Eye (tissue), 1 donor: ENCODE data around the gene NEK2.
"Not testable (repeated sequence)": the region's sequence is repeated elsewhere in the genome, so short reads cannot be mapped to it uniquely, and the experiment has no call there.

Source experiments
- DNase-seq: peaks from one replicate; pipeline ENCODE4 v3.0.0-alpha.2; 2015

NEK2 gene

DNA sequence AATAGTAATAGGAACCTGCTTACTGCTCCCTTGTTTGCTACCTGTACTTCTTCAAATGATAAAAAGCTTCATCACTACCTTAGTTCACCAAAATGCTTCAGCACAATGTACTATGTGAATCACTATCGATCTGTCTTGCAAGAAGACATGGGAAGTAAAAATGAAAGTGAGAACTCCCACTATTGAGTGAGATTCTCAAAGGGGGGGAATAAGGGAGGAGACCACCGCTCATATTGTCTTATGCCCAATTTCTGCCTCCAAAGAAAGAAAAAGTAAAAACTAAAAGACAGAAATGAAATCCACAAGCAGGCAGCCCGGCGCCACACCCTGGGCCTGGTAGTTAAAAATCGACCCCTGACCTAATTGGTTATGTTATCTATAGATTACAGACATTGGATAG lies 18.5 kb upstream of the NEK2 start:
- not testable (repeated sequence) for DNase-seq

DNA sequence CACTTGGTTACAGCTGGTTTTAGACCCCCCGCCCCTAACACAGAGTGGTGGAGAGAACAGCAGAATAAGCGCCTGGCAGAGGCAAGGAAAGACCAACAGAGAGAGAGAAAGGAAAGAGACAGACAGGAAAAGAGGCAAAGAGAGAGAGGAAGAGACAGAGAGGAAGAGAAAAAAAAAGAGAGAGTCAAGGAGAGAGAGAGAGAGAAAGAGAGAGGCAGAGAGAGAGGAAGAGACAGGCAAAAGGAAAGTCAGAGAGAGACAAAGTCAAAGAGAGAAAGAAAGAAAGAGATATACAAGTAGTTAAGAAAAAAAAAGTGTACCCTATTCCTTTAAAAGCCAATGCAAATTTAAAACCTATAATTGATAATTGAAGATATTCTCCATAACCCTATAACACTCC lies 13.0 kb upstream of the NEK2 start:
- no peak for DNase-seq

DNA sequence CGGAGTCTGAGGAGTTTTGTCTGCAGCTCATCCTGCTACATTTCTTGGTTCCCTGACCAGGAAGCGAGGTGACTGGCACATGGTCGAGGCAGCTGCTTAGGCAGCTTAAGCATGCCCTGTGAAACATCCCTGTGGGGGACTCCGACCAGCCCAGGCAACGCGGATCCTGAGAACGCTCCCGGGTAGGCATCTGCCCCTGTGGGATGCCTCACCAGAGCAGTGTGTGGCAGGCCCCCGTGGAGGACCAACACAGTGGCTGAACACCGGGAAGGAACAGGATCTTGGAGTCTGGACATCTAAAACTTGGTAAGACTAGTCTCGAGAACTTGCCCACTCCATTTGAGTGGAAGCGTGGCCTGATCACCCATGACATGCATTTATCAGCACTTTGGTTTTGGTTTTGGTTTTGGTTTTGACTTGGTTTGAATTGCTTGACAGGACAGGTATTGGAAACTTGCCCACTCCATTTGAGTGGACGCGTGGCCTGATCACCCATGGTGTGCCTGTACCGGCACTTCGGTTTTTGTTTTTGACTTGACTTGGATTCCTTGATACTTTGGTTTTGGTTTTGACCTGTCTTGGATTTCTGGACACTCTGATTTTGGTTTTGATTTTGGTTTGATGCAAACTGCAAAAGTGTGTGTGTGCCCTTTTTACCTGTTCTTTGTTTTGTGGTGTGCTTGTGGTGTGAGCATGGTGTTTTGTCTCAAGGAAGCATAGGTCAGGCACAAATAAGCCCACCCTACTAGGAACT lies 12.2 kb upstream of the NEK2 start:
- no peak for DNase-seq

DNA sequence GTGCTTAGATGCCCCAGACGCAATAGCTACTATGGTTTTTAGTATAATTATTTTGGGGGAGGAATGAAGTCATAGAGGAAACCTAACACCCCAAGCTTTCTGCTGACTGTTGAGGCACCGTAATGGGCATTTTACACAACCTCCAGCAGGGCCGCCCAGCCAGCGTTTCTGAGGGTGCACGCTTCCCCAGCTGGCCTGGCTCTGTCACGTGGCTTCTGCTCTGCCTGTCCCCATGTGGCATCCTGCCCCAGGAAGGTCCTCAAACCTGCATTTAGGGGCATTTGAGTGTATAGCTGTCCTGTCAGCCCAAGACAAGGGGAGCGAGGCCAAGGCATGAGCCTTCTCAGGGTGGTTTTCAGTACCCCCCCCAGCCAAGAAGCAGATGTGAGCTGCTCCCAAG lies 10.4 kb upstream of the NEK2 start:
- DNase-seq = no peak

DNA sequence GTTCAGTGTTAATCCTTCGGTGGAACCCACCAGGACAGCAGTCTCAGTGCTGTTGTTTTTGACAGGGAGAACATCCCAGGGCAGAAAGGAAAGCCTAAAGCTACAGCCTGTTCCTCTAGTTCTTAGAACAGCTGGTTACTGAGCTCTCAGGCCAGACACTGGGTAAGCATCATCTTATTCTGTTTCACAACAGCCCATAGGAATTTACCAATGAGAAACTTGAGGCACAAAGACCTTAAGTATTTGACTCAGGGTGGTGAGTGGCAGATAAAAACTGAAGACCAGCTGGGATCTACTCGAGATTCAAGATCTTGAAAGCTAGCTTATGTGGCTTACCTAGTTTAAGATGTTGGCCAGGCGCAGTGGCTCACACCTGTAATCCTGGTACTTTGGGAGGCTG lies 9.4 kb upstream of the NEK2 start:
- no peak for DNase-seq

DNA sequence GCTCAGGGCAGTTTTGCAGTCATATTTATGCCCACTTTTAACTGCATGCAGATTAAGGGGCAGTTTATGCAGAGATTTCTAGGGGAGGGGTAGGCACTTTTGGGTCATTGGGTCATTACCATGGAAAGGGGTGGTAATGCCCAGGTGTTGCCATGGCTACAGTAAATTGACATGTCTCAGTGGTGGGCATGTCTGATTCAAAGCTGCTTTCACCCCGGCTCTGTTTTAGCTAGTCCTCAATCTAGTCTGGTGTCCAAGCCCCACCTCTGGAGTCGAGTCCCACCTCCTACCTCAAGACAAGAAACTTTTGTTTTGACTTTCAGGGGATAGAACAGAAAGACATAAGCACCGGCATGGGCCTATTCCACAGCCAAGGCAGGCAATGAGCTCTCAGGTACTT lies 8.9 kb upstream of the NEK2 start:
- DNase-seq = no peak

DNA sequence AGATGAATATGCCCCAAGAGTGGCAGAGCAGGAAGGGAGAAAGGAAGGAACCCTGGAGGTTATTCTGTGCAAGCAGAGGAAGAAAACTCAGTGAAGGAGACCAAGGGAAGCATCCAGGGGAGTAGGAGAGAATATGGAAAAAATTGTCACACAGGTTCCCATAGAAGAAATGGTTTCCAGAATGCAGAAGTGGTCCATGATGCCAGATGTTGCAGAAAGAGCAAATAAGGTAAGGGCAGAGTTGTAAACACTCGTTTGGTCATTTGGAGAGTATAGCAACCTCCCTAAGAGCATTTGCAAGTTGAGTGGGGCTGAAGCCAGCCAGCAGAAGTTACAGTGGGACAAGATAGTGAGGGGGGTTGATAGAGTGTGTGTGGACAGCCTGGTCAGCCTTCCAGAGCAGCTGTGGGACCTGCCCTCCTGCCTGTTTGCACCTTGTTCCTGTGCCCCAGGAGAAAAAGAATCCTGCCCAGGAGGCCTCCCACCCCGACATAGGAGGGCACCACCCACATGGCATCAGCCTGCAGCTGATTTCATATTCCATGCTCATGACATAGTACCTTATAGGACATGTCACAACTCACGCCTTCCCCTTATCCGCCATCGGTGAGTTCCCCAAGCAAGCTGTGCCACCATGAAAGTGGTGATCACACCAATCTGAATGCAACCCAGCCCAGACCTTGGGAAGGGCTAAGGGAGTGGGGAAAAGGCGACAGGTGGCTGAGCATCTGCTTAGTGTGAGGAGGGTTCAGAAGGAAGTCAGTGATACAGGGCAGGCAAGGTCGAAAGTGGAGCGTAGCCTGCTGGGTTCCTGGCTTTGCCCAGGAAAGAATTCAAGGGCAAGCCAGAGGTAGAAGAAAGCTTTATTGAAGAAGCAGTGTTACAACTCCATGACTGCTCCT lies 8.2 kb upstream of the NEK2 start:
- DNase-seq = no peak

DNA sequence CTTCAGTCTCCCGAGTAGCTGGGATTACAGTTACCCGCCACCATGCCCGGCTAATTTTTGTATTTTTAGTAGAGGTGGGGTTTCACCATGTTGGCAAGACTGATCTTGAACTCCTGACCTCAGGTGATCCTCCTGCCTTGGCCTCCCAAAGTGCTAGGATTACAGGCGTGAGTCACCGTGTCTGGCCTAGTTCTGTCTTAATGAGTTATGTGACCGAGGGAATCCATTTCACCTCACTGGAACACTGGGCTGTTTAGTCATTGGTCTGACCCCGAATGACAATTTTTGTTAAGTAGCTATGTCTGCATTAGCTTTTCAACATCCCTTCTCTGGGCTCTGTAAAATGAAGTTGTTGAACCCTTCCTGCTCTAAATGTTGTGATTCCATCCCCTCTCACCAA lies 6.8 kb upstream of the NEK2 start:
- not testable (repeated sequence) for DNase-seq

DNA sequence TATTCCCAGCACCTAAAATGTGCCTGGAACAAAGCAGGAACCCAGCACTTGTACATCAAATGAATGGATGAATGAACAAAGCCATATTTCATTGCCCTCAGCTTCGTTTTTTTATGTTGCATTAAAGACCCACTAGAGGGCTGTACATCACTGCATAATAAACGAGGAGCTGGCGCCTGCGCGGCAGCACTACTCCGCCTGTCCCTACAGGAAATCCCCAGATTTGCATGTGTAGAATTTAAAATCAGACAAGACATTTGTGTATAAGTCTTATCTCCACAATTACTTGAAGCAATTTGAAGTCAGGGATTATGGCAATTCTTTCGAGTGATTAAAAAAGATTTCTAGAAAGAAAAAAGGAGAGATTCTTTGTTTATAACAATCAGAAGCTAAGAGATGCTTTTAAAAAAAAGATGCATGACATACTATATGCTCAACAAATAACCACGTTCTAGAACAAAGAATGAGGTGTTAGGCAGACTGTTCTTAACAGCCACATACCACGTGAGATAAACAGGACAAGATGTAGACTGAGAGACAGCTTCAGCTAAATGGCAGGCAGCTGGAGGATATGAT lies 5.4 kb upstream of the NEK2 start:
- peak; percentile 92 for DNase-seq

DNA sequence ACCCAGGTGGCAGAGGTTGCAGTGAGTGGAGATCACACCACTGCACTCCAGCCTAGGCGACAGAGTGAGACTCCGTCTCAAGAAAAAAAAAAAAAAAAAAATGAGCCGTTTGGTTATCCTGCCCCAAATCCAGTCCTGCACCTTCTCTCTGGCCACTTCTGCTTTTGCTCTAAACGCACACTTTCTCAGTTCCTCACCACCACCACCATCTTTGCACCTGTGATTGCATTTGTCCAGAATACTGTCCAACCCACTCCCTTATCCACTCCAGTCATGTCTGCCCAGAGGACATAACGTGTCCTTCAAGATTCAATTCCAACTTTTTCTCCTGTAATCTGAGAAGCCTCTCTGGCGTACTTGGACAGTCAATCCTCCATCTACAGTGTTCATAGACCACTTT lies 2.2 kb upstream of the NEK2 start:
- DNase-seq = no peak

DNA sequence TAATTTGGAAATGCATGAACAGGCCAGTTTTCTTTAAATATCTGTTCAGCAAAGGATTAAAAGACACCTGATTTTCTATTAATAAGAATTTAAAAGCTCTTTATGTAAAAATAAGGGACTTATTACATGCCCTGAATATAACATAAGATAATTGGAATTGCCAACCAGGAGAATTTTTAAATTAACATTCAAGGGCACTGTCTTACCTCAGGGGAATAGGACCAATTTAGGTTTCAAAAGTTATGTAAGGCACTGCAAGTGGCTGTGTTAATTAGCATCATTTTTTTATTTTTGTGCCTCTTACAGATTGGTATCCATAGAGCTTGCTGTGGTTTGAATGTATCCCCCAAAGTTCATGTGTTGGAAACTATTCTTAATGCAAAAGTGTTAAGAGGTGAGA lies 1.3 kb upstream of the NEK2 start:
- DNase-seq = no peak

DNA sequence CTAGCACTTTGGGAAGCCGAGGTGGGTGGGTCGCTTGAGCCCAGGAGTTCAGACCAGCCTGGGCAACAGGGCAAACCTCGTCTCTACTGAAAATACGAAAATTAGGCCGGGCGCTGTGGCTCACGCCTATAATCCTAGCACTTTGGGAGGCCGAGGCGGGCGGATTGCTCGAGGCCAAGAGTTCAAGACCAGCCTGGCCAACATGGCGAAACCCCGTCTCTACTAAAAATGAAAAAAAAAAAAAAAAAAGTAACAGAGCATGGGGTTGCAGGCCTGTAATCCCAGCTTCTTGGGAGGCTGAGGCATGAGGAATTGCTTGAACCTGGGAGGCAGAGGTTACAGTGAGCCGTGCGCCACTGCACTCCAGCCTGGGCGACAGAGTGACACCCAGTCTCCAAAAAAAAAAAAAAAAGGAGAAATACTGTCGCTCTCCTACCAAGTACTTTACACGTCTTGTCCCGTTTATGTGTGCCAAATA lies 724 bp upstream of the NEK2 start:
- no peak for DNase-seq

DNA sequence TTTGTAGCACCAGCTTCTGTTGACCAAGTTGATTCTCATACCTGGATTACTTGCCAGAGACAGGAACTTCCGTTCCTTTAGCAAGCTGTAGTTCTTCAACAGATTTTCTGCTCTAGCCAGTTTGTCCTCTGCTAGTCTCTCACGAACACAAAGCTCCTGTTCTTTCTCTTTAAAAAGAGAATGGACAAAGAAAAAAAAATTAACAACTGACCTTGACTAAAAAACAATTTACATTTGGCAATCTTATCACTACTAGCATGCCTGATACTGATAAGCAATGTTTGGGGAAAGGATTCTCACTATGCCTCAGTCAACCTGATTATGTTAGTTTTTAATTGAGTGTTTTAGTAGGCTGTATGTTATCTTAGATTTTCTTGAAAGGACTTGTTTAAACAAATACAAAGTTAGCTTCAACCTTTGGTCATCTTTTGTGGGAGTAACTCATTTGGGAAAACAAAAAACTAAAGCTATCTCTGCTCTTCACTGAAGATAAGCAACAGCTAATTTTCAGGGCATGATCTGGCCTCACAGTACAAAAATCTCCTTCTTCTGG lies 8.3 kb downstream of the NEK2 start:
- no peak for DNase-seq

DNA sequence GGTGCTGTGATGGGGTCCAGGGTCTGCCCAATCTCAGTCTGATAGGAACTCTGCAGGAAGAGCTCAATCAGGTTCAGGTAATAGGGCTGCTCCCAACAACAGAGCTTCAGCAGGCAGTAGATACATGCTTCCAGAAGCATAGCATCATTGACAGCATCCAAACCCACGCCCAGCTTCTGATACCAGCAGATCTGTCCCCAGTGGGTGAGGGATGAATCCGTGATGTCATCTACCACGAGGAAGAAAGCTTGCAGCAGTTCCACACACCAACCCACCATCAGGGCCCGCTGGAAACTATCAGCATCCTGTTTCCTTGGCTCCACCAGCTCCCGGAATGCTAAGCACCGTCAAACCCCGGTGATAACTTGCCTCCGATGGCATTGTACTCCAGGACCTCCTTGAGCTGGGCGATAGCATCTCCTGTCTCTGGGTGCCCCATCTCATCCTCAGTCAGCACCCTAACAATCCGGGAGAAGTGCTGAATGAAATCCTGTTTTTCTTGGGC lies 14.7 kb downstream of the NEK2 start:
- no peak for DNase-seq

DNA sequence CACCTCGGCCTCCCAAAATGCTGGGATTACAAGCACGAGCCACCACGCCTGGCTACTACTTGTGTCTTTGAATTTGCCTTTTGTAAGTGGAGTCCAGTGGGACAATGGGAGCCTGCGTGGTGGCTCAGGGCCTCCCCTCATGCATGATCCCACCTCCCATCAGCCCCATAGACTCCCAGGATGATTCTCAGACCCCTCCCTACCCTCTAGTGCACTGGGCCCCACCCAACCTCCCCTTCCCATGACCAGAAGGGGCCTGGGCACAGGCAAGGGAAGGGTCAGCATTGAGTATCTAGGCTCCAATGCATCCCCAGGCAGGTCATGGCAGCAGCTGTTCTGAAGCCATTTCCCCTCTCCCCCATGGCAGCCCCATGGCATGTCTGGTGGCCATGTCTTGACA lies 18.7 kb downstream of the NEK2 start:
- no peak for DNase-seq

DNA sequence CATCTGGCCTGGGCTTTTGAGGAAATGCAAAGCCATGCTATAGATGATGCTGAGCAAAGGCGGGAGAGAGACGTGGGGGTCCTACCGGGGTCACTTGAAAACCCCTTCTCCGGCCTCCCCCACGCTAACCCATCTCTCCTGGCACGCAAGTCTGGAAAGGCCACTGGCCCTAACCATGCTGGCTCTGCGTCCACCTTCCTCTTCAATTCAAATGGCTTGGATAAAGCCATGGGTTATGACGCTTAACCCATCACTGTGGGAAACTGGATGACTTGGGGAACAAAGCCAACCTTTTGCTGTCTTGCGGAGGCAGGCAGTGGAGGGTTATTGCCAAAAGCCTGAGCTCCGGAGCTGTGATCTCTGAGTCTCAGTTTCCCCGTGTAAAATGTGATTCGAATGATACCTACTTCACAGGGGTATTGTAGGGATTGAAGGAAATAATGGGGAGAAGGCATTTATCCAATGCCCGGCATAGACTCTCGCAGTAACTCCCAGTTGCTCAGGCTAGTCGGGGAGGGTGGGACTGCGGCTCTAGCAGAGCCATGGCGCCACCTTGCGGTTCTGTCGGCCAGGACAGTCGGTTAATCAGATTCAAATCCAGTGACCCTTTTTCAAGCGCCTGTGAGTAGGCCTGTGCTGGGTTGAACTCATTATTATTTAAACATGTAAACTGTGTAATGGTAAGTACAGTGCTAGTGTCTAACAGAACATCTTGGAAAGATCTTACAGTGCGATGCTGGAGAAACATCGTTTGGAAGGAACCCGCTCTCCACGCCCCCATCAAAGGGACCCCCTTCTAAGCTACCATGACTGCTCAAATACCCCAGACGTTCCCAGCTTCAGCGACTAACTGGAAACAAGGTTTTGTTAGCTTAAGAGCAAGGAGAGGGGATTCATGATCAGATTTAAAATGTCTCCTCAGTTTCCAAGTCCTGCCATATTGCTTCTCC lies 20.3 kb downstream of the NEK2 start:
- DNase-seq = peak; percentile 95

DNA sequence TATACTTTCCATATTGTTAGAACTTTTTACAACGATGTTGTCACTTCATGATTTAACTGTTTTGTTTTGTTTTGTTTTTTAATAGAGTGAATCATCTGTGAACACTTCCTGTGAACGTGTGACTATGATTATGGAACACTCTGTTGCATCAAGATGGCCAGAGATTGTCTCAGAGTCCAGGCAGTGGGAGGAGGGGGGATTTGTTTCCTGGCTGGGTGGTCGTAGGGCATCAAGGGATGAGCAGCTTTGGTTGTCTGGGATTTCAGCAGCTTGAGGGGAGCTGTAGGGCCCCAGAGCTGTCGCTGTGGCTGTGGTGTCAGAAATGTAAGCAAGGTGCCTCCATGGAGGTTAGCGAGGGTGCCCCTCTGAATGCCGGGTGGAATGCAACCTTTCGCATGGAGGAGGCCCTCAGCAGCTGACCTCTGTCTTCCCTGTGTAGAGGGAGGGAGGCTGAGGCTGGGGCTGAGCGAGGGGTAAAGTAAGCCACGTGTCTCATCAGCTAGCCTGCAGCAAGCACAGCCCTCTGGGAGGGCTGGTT lies 21.4 kb downstream of the NEK2 start:
- peak; percentile 39 for DNase-seq

DNA sequence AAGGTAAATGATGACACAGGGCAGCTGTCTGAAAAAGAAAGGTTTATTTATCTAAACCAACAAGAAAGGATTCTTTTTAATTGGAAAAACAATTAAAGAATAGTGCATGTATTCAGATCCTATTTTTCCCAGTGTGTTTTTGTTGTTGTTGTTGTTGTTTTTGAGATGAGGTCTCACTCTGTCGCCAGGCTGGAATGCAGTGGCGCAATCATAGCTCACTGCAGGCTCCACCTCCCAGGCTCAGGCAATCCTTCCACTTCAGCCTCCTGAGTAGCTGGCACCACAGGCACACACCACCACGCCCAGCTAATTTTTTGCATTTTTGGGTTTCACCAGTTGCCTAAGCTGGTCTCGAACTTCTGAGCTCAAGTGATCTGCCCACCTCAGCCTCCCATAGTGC lies 22.1 kb downstream of the NEK2 start:
- no peak for DNase-seq

DNA sequence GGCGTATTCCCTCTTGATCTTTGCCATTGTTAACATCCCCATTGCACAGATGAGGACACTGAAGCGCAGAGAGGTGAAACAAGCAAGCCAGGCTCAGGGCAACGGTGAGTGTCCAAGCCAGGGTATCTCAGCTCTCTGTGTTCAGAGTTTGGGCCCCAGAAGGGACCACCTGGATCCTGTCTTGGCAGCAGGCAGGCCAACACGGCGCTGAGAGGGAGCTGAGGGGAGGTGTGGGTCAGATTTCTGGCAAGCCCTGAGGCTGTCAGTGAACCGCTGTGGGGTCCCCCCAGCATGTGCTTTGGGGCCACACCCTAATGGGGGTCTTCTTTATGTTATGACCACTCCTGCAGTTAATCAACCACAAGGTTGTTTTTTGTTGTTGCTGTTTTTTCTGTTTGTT lies 23.1 kb downstream of the NEK2 start:
- DNase-seq = no peak

DNA sequence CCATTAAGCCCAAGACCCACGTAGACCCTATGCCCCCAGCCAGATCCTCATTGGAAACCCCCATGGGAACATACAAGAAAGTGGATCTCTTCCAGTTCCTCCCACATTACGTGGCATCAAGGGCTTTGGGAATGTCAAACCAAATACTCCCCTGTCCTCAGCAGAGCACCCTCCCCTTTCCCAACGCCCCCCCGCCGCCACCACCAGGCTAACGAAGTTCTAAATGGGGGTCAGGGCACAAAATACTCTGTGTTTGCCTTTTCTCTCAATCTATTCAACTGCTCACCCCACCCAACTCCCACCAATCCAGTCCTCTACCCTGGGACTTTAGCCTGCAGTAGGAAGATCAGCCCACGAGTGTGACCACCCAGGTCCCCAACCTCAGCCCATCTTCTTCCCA lies 24.5 kb downstream of the NEK2 start:
- no peak for DNase-seq

DNA sequence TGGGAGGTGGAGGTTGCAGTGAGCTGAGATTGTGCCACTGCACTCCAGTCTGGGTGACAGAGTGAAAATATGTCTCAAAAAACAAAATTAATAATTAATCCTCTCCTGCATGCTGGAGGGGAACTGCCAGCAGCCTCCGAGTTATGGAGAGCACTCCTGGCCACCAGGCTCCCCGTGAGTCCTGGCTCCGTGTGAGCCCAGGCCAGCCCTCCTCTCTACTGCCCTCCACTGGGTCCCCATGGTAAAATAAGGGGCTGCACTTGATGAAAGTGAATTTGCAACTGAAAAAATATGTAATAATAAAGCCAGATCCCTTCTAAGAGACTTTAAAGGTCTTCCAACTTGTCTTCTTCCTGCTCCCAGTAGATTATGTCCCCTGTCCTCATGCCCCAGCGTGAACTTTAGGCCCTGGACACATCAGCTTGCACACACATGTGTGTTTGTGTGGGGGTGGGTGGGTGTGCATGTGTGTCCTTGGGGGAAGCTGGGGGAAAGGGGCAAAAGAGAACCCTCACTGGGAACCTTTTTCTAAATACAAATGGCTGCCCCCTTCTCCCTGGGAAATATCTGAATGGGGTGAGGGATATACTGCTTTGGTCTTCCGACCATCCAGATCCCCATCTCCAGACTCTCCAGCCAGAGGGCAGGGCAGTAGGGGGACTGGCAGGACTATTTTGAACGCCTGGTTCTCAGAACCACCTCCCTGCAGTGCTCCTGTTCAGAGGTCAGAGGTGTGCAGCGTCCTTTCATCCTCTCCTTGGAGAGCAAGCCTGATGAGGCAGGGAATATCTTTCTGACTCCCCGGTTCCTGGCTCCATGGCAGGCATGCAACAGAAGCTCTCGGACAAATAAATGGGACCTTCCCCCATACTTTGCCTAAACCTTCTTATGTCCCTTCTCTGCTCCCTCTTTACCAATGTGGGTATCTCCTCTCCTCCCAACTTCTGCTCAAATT lies 26.2 kb downstream of the NEK2 start:
- DNase-seq = peak; percentile 35
